ENCODE measurements around the gene MAN2B2.

Gene MAN2B2

DNA sequence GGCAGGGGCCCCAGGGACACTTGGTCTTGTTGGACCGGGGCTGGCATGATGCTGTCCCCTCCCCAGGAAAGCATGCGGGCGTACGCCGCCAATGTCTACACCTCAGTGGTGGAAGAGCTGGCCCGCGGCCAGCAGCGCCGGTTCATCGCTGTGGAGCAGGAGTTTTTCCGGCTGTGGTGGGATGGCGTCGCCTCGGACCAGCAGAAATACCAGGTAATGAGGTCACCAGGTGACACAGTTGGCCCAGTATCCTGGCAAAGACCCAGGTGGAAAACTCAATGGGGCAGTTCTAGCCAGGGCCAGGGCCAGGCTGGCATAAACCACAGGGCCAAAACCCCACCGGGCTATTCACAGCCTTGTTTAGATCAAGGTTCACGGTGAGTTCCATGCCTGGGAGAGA lies 1.5 kb downstream of the MAN2B2 start:
- Histone ChIP-seq H3K27ac (no peak overlapping the region), H3K9me3 (ENCODE audit: severe bottlenecking) (peaks cover 2% of the 10 kb centered on the region), H3K36me3 (peaks cover 24% of the 10 kb centered on the region), H3K27me3 (ENCODE audit: insufficient read depth, low read depth, severe bottlenecking) (no peaks in the 10 kb centered on the region), H3K4me3 (ENCODE audit: low read depth, low read length) (no peak overlapping the region)
- TF ChIP-seq, protein P1, sequence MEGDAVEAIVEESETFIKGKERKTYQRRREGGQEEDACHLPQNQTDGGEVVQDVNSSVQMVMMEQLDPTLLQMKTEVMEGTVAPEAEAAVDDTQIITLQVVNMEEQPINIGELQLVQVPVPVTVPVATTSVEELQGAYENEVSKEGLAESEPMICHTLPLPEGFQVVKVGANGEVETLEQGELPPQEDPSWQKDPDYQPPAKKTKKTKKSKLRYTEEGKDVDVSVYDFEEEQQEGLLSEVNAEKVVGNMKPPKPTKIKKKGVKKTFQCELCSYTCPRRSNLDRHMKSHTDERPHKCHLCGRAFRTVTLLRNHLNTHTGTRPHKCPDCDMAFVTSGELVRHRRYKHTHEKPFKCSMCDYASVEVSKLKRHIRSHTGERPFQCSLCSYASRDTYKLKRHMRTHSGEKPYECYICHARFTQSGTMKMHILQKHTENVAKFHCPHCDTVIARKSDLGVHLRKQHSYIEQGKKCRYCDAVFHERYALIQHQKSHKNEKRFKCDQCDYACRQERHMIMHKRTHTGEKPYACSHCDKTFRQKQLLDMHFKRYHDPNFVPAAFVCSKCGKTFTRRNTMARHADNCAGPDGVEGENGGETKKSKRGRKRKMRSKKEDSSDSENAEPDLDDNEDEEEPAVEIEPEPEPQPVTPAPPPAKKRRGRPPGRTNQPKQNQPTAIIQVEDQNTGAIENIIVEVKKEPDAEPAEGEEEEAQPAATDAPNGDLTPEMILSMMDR (IDR thresholded peaks at IDR 0.05; ENCODE audit: low read depth, low read length) = no peak
- DNase-seq = no peak

DNA sequence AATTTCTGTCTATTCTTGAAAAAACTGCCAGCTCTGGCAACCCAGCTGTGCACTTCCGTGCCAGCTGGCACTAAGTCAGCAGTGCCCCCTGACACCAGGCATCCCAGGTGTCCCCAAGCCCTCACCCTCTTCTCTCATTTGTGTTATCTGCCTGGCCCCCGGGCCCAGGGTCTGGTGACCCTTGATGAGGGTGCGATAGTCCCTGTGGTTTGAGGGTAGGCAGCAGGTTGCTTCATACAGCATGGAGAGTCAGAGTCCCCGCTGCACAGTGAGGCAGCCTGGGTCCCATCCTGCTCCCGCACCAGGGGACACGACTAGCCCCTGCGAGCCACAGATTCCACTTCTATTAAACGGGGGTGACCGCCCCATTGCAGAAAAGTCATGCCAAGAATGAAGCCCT lies 1.9 kb downstream of the MAN2B2 start:
- no peak overlapping the region for H3K4me3 ChIP-seq (ENCODE audit: low read depth, low read length)
- TF ChIP-seq, protein P1 (IDR thresholded peaks at IDR 0.05; ENCODE audit: low read depth, low read length) = no peak
- no peaks in the 10 kb centered on the region for H3K27me3 ChIP-seq (ENCODE audit: insufficient read depth, low read depth, severe bottlenecking)
- no peaks in the 10 kb centered on the region for H3K9me3 ChIP-seq (ENCODE audit: severe bottlenecking)
- peaks cover 24% of the 10 kb centered on the region for H3K36me3 ChIP-seq
- no peak overlapping the region for H3K27ac ChIP-seq
- no peak for DNase-seq

DNA sequence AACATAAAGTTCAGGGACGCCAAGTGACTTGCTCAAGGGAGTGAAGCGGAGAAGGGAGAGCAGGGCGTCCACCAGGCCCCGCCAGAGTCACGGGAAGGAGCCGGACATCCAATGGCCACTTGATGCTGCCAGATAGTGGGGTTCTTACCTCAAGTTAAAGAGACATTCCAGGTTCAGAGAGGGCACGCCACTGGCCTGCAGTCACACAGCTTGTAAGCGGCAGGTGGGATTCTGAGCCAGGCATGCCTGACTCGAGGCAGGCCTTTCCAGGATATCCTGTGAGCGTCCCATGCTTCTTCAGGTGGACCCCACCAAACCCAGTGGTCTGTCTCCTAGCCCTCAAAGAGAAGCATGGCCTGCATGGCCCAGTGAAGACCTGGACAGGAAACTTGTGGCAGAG lies 2.4 kb downstream of the MAN2B2 start:
- Histone ChIP-seq H3K4me3 (ENCODE audit: low read depth, low read length) (no peak overlapping the region), H3K27ac (no peak overlapping the region), H3K27me3 (ENCODE audit: insufficient read depth, low read depth, severe bottlenecking) (no peaks in the 10 kb centered on the region), H3K9me3 (ENCODE audit: severe bottlenecking) (no peaks in the 10 kb centered on the region), H3K36me3 (peaks cover 24% of the 10 kb centered on the region)
- DNase-seq = no peak
- TF ChIP-seq, protein P1 (IDR thresholded peaks at IDR 0.05; ENCODE audit: low read depth, low read length) = no peak

DNA sequence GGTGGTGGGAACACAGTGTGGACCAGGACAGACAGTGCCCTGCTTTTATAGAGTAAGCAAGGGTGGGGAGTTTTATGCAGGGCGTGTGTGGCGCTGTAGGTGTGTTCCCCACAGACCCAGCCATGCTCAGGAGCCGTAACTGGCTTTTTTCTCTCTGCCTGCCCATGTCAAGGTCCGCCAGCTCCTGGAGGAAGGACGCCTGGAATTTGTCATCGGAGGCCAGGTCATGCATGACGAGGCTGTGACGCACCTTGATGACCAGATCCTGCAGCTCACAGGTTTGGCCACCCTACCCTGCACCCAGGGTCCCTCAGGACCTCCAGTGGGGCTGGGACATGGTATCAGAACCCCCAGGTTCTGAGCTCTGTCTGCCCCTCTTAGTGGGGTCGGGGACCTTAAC lies 3.2 kb downstream of the MAN2B2 start:
- Histone ChIP-seq H3K9me3 (ENCODE audit: severe bottlenecking) (peaks cover 1% of the 10 kb centered on the region), H3K27me3 (ENCODE audit: insufficient read depth, low read depth, severe bottlenecking) (no peaks in the 10 kb centered on the region), H3K36me3 (peaks cover 24% of the 10 kb centered on the region), H3K4me3 (ENCODE audit: low read depth, low read length) (no peak overlapping the region), H3K27ac (no peak overlapping the region)
- TF ChIP-seq, protein P1 (IDR thresholded peaks at IDR 0.05; ENCODE audit: low read depth, low read length) = no peak
- DNase-seq = no peak

DNA sequence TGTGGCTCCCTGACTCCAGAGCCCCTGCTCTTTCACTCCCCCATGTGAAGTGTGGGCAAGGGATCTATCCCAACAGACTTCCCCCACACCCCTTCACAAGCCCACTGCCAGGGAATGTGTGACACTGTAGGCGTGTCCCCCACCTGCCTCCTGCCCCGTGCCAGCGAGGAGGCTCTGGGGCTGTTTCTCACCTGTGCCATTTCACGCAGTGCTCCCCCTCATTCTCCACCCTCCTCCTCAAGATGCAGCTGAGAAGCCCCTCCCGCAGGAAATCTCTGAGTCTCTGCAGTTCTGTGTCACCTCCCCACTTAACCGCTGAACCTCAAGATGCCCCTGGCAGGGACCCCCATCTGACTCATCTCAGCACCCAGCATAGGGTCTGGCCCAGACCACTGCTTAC lies 5.4 kb downstream of the MAN2B2 start:
- no peak overlapping the region for H3K4me3 ChIP-seq (ENCODE audit: low read depth, low read length)
- DNase-seq = no peak
- H3K36me3 ChIP-seq = peaks cover 24% of the 10 kb centered on the region
- H3K27me3 ChIP-seq (ENCODE audit: insufficient read depth, low read depth, severe bottlenecking) = no peaks in the 10 kb centered on the region
- TF ChIP-seq, protein P1 (IDR thresholded peaks at IDR 0.05; ENCODE audit: low read depth, low read length) = no peak
- H3K9me3 ChIP-seq (ENCODE audit: severe bottlenecking) = peaks cover 4% of the 10 kb centered on the region
- H3K27ac ChIP-seq = no peak overlapping the region

DNA sequence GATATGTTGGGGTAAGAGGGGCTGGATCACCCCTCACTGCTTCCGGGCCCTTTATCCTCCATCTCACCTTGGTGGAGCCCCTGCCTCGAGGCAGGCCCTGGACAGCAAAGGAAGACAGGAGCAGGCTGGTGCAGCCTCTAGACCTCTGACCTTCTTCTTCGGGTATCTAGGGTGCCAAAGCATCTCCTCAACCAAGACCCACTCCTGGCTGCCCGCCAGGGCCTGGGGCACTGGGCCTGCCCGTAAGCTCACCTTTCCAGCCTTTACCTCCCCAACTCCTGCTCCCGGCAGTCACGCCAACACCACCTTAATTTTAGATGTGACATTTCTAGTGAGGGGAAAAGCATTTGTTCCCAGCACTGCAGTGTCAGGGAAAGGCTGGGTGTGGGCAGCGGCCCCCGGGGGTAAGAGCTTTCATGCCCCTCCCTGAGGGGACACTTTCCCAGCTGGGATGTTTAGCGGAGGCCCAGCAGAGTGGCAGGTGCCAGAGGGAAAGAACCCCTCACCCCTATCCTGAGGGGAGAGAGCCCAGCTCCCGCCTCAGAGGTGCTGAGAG lies 6.7 kb downstream of the MAN2B2 start:
- DNase-seq = no peak
- Histone ChIP-seq H3K27ac (no peak overlapping the region), H3K4me3 (ENCODE audit: low read depth, low read length) (no peak overlapping the region), H3K27me3 (ENCODE audit: insufficient read depth, low read depth, severe bottlenecking) (no peaks in the 10 kb centered on the region), H3K36me3 (peaks cover 24% of the 10 kb centered on the region), H3K9me3 (ENCODE audit: severe bottlenecking) (peaks cover 4% of the 10 kb centered on the region)
- TF ChIP-seq, protein P1 (IDR thresholded peaks at IDR 0.05; ENCODE audit: low read depth, low read length) = no peak

Data from WERI-Rb-1 (cell line).